ENCODE results near the gene ZNF292.
"Not testable (repeated sequence)": the region's sequence is repeated elsewhere in the genome, so short reads cannot be mapped to it uniquely, and the experiment has no call there.

The ZNF292 gene

DNA sequence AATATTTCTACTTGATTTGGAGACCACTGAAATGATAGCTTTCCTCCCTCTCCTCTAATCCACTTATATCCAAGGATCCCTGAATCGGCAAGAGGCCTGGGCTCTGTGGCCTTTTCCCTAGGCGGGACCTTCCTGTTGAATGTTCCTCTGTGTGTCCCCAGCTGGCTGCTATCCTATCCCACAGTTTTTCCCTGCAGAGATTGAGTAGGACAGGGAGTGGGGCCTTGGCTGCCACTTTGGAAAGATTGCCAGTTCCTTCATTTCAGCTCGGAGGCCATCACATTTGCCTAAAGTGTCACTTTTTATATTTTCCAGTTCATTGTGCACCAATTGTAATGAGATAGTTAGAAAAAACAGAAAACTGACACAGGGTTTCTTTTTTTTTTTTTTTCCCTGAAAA is 128.1 kb downstream of the ZNF292 start:
- no peak for DNase-seq

DNA sequence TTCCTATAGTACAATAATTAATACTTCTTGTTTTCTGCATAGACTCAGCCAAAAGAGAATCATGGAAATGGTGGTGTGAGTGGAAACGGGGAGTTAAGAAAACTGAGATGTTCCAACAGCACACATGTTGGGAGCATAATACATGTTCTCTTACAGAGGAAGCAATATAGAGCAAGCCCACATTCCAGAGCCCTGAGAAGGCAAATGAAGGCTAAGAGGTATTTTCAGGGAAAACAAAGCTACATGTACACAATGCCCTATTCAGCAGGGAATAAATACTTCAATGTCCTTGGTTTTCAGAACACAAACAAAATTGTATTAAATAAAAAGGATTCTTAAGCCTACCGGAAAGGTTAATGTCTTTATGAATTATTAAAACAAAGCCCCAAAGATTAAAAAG is 131.9 kb downstream of the ZNF292 start:
- DNase-seq: no peak

DNA sequence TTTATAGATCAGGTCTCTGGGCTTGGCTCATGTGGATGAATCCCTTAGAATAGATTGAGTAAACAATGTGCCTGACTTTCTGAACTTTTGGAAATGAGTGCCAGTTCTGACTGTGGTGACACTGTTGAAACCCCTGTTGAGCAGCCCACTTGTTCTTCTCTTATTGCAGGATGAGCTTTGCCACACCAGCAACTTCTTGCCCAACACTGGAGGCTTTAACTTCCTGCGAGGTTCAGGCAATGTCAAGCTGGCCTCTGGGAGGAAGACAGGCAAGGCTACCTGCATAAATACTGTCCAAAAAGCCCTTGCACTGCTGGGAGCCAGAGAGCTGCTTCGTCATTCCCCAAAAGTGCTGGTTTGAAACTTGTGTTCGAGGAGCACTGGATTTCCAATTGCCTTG is 134.2 kb downstream of the ZNF292 start:
- DNase-seq: no peak

DNA sequence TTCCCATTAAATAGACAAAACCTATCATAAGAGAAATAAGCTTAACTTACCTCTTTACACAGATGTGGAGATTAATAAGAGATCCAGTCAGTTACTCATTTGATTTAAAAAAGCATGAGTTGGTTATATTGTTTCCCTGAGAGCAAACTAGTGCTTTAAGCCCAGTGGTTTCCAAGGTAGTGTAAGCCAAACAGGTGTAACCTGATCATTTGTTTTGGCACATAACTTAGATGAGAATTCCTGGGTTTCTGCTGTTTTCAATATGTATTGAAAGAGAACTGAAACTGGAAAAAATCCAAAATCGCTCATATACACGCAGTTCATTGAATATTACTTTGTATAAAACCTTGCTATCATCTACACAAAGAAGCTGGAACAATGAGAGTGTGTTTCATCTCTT is 136.5 kb downstream of the ZNF292 start:
- no peak for DNase-seq

DNA sequence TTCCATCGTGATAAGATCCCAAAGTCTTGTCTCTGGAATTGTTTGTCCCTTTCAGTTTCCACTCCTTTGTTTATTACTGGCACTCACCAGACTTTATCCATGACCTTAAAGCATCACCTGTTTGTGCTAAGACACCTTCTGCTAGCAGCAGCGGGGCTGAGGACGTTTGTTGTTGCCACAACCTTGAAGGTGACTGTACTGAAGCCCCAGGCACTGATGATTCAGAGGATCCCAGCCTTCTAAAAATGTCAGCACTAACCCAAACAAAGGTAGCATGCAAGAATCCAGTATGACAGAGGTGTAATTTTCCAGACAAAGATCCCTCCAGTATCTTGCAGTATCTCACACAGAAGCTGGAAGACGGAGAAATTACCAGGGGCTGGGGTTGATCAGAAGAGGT is 138.2 kb downstream of the ZNF292 start:
- no peak for DNase-seq

DNA sequence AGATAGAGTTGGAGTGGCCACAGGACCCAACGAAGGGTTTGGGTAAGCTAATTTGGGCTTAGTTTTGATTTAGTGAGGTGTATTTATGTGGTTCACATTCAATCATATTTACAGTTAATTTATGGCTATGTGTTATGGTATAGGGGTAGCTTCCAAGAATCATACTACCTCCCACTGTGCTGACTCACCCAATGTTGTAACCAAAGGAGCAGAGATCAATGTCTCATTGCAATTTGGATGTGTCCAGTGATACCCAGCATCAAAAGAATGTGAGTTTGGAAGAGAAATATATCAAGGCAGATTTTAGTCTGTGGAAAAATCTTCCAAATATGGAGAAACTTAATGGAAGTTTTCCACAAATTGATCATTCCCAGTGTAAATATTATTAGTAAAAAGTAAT is 141.8 kb downstream of the ZNF292 start:
- DNase-seq: no peak

DNA sequence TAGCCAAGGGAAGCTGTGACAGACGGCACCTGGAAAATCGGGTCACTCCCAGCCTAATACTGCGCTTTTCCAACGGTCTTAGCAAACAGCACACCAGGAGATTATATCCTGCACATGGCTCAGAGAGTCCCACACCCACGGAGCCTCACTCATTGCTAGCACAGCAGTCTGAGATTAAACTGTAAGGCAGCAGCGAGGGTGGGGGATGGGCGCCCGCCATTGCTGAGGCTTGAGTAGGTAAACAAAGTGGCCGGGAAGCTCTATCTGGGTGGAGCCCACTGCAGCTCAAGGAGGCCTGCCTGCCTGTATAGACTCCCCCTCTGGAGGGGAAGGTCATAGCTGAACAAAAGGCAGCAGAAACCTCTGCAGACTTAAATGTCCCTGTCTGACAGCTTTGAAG is 145.9 kb downstream of the ZNF292 start:
- not testable (repeated sequence) for DNase-seq

DNA sequence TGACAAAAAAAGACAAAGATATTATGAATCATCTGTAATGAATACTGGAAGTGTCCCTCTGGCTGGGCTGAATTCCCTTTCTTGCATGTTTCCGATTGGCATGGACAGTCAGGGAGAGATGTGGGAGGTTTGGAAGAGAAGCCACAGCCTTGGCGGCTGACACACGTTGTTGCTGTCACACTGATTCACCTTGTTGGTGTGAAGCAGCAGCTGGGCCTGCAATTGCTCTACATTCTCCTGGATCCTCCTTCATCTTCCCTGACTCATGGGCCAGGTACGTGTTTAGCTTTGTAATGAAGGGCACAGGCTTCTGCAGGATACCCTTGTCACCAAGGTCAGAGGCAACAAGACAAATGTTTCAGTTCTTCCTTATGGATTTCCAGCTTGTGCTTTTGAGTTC is 153.6 kb downstream of the ZNF292 start:
- no peak for DNase-seq

DNA sequence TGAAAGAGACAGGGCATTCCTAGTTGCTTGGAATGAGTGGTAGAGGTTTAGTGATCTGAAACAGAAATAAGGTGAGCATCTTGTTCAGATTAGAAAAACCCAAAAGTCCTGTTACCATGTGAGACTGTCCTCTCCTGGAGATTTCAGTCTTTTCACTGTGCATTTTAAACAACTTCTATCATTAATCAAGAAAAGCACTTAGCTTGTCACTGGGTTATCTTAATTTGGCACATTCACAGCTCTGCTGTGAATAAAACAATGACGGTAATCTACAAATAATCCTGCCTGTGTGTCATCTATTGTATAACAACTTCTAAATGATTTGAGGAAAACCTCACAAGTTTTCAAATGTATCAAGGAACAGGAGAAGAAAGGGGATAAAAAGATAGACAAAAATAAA is 157.5 kb downstream of the ZNF292 start:
- no peak for DNase-seq
